PC-3 (cell line): ENCODE measurements around the gene GPD1.

Experiments used
- EZH2 ChIP-seq: fragments of 300-600 bp; sonication (generic); IDR thresholded peaks from one replicate; pipeline ENCODE4 v1.6.1; 2017; ENCODE audit warnings: antibody characterized with exemption, mild to moderate bottlenecking, low read length; ENCODE audit not compliant: unreplicated experiment
- EZH2phosphoT487 ChIP-seq: fragments of 300-600 bp; sonication (generic); IDR thresholded peaks from 2 replicates; pipeline ENCODE4 v1.6.1; 2018; ENCODE audit warnings: mild to moderate bottlenecking, antibody characterized with exemption, low read length, borderline replicate concordance
- TF ChIP-seq, protein P1 (sequence below): fragments of 300-600 bp; sonication (generic); conservative IDR thresholded peaks from 2 replicates; pipeline ENCODE4 v1.5.1; 2017; ENCODE audit warnings: antibody characterized with exemption, low read depth, mild to moderate bottlenecking, low read length

- TF ChIP-seq EZH2 (no peak), EZH2phosphoT487 (no peak)
- TF ChIP-seq, protein P1, sequence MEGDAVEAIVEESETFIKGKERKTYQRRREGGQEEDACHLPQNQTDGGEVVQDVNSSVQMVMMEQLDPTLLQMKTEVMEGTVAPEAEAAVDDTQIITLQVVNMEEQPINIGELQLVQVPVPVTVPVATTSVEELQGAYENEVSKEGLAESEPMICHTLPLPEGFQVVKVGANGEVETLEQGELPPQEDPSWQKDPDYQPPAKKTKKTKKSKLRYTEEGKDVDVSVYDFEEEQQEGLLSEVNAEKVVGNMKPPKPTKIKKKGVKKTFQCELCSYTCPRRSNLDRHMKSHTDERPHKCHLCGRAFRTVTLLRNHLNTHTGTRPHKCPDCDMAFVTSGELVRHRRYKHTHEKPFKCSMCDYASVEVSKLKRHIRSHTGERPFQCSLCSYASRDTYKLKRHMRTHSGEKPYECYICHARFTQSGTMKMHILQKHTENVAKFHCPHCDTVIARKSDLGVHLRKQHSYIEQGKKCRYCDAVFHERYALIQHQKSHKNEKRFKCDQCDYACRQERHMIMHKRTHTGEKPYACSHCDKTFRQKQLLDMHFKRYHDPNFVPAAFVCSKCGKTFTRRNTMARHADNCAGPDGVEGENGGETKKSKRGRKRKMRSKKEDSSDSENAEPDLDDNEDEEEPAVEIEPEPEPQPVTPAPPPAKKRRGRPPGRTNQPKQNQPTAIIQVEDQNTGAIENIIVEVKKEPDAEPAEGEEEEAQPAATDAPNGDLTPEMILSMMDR = no peak
These were observed 18.2 kb upstream of the GPD1 start for GRCh38 chr12:50085615-50086072.
